ENCODE results near the gene P2RX7.

P2RX7 gene

DNA sequence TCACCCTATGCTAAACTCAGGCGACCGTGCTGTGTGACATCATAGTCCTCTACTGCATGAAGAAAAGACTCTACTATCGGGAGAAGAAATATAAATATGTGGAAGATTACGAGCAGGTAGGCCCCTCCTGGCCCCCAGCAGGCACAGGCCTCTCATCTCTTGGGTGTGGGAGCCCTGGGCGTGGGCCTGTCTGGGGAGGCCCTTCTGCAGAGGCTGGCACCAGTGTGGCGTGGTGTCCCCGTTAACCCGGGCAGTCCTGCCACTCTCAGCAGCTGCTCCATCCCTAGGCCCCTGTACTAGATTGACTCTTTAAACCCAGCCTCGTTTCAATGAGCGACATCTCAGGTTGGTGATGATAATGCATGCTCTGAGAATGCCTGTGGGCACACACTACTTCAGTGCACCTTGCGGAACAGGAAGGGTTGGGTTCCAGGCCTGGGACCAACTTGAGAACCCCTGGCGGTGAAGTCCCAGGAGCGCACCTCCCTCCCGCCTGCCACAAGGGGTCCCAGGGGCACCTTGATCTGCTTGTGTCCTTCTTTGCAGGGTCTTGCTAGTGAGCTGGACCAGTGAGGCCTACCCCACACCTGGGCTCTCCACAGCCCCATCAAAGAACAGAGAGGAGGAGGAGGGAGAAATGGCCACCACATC lies 100.4 kb downstream of the P2RX7 start:
- DNase-seq (ENCODE audit: insufficient read length, low spot score) (no peak), FAIRE-seq (no peak)
- no peak for TF ChIP-seq CTCF (IDR thresholded peaks at IDR 0.05; ENCODE audit: insufficient read depth, missing control alignments)

DNA sequence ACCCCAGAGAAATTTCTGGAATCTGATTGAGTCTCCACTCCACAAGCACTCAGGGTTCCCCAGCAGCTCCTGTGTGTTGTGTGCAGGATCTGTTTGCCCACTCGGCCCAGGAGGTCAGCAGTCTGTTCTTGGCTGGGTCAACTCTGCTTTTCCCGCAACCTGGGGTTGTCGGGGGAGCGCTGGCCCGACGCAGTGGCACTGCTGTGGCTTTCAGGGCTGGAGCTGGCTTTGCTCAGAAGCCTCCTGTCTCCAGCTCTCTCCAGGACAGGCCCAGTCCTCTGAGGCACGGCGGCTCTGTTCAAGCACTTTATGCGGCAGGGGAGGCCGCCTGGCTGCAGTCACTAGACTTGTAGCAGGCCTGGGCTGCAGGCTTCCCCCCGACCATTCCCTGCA lies 100.9 kb downstream of the P2RX7 start:
- DNase-seq (ENCODE audit: insufficient read length, low spot score), result no peak

DNA sequence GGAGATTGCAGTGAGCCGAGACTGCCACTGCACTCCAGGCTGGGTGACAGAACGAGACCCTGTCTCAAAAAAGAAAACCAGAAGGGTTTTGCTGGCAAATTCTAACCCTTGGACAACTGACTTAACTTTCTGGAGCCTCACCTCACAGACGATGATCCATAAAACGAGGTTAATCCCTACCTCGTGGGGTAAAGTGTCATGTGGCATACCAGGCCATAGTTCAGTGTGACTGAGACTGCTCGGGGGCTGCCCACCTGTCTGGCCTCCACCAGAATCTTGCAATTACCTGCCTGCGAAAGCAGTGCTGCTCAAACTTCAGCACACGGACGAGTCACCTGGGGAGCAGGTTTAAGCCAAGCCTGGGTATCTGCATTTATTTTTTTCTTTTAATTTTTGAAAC lies 104.1 kb downstream of the P2RX7 start:
- FAIRE-seq, result no peak
- no peak for DNase-seq (ENCODE audit: insufficient read length, low spot score)
- no peak for TF ChIP-seq CTCF (IDR thresholded peaks at IDR 0.05; ENCODE audit: insufficient read depth, missing control alignments)

More for the DNA sequence above, 100.9 kb downstream of the P2RX7 start:
- no peak for TF ChIP-seq CTCF (IDR thresholded peaks at IDR 0.05; ENCODE audit: insufficient read depth, missing control alignments)
- no peak for FAIRE-seq

- FAIRE-seq, result no peak
- no peak for DNase-seq (ENCODE audit: insufficient read length, low spot score)
- no peak for TF ChIP-seq CTCF (IDR thresholded peaks at IDR 0.05; ENCODE audit: insufficient read depth, missing control alignments)
Measured at GRCh38 chr12:121237415-121237814, 104.7 kb downstream of the P2RX7 start.

All from D721Med (cell line).